ENCODE measurements around the gene PAH.

DNA sequence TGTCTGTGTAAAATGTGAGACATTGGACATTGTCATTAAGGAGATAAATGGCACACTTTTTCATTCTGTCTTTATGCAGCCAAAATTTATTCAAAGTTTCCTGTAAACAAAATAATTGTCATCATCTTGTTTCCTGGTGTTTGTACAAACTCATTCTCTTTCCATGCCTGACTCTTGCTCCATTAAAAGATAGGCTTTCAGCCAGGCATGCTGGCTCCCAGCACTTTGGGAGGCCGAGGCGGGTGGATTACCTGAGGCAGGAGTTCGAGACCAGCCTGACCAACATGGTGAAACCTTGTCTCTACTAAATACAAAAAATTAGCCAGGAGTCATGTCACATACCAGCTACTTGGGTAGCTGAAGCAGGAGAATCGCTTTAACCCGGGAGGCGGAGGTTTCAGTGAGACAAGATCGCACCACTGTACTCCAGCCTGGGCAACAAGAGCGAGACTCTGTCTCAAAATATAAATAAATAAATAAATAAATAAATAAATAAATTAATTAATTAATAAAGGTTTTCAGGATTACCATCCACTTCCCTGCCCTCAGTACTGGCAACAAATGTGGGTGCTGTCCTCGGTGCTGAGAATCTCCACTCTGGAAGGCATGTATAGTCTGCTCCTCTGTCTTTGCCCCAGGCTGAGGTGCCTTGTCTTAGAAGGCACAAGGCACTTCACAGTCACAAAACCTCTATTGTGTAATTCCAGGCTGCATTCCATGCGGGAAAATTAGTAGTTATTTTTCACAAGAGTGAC, 83.2 kb downstream of the PAH start:
- TF ChIP-seq, protein P1, sequence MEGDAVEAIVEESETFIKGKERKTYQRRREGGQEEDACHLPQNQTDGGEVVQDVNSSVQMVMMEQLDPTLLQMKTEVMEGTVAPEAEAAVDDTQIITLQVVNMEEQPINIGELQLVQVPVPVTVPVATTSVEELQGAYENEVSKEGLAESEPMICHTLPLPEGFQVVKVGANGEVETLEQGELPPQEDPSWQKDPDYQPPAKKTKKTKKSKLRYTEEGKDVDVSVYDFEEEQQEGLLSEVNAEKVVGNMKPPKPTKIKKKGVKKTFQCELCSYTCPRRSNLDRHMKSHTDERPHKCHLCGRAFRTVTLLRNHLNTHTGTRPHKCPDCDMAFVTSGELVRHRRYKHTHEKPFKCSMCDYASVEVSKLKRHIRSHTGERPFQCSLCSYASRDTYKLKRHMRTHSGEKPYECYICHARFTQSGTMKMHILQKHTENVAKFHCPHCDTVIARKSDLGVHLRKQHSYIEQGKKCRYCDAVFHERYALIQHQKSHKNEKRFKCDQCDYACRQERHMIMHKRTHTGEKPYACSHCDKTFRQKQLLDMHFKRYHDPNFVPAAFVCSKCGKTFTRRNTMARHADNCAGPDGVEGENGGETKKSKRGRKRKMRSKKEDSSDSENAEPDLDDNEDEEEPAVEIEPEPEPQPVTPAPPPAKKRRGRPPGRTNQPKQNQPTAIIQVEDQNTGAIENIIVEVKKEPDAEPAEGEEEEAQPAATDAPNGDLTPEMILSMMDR (IDR thresholded peaks at IDR 0.05): no peak
- TF ChIP-seq EP300 (IDR thresholded peaks at IDR 0.05) (no peak), POLR2A (IDR thresholded peaks at IDR 0.05) (no peak)
